Activated CD8-positive, alpha-beta memory T cell treated with anti-CD3 and anti-CD28 coated beads, Interleukin-2, amount 50 U/mL, for 1 hour (primary cell): Measurements from ENCODE around the gene GBGT1.

Experiments used
- DNase-seq: peaks from one replicate; pipeline ENCODE4 v3.0.0-alpha.2; 2020; ENCODE audit errors: extremely low read depth

The GBGT1 gene

DNA sequence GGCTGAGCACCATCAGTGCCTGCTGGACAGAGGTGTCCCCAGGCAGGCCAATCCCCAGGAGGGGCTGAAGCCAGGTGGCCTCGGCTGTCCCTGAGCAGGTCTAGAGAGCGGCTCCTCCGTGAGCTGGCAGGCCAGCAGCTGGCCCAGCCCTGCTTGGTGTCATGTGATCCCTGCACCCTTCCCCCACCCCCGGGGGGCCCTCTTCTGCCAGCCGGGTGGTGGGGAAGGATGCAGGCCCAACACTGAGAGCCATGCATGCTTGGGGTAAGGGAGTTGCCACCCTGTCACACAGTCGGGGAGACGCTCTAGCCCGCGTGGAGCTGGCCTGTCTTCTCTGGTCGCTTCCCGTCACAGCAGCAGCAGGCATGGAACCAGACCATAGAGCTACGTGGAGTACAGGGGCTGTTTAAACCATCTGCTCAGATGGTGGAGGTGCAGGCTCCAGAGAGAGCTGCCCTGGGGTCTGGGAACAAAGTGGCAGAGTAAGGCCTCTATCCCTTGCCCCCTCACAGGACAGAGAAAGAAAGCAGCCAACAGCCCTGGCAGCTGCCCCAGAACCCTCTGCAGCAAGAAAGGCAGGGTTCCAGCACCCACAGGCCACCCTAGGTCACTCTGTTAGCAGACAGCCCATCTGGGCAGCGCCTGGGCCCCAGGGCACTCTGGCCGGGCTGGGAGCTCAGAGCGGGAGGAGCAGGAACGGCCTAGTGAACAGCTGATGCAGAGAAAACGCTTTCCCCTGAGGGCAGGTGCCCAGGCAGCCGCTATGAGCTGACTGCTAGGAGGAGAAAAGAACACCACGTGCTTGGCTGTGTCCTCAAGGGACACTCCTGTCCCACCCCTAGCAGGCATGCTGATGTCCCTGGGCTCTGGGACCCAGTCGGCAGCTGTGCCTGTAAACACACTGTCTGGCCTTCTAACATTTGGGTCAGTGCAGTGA is 49.5 kb downstream of the GBGT1 start:
- DNase-seq = no peak

DNA sequence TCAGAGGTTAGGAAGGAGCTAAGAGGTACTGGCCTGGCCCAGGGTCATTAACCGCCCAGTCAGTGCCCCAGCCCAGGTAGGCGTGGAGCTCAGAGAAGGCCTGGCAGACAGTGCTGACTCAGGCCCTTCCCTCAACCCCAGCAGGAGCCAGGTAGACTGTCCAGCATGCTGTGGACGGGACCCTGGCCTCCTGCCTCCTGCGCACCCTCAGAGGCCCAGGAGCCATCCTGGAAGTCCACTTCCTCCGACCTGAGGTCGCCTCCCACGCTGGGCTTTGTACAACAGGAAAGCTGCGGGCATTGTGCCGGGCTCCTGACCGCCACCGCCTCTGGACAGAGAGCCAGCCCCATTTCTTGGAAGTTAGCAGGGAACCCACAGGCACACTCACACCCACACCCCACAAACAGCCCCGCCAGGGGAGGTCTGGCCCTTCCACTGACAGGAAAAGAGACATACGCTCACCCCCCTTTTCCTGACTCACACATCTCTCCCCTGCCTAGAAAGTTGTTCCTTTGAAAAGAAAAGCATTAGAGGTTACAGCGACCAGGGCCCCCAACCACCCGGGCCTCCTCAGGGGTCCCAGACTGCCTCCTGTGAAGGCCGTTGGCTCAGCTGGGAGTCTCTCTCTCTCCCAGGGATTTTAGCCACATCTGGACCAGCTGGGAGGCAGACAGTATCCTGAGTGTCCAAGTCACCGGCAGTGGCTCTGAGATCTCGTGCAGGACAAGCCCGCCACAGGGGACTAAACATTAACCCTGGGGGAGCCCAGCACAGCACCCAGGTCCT is 50.4 kb downstream of the GBGT1 start:
- no peak for DNase-seq

DNA sequence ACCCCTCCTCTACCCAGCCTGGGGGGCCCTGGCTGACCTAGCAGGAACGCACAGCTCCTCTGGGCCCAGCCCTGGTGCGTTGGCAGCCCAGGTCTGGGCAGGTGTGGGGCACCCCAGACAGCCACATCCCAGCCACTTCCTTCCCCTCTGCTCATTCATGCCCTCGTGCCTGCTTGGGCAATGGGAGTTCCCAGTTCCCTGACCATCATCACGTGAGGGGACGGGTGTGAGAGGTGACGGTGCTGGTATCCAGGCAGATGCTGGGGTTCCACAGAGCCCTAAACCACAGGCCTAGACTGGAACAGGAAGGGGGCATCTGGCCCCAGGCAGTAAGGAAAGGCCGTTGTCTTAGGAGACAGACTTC is 51.1 kb downstream of the GBGT1 start:
- DNase-seq = no peak

DNA sequence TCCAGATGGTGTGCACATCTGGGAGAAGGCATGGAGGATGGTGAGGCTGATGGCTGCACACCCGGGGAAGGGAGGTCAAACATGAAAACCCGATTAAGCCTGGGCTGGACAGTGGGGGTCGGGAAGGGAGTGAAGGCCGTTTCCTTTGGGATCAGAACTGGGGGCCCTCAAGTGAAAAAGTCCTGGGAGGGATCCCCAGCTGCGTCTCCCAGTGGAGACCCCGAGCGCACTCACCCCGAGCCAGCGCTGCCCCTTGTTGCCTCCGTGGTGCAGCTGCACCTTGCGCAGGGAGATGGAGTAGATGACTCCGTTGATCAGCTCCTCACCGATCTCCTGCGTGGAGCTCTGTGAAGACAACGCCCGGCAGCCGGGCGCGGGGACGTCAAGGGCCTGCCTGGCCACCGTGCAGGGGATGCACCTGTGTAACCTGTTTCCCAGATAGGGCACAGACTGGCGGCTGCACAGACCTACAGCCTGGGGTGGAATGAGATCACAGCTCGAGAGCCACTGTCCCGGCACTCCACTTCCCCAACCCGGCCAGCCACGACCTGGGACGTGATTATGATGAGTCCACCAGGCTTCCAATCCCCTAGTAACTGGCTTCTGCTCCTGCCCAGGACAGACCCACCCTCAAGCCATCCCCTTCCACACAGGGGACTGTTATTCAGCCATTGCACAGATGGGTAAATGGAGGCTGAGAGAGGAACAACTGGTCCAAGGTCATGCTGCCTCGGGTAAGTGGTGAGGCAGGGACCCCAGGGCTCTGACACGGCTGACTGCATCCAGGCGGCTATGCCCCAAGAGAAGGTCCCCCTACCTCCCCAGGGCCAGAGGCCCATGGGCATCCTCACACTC is 51.7 kb downstream of the GBGT1 start:
- DNase-seq = no peak

DNA sequence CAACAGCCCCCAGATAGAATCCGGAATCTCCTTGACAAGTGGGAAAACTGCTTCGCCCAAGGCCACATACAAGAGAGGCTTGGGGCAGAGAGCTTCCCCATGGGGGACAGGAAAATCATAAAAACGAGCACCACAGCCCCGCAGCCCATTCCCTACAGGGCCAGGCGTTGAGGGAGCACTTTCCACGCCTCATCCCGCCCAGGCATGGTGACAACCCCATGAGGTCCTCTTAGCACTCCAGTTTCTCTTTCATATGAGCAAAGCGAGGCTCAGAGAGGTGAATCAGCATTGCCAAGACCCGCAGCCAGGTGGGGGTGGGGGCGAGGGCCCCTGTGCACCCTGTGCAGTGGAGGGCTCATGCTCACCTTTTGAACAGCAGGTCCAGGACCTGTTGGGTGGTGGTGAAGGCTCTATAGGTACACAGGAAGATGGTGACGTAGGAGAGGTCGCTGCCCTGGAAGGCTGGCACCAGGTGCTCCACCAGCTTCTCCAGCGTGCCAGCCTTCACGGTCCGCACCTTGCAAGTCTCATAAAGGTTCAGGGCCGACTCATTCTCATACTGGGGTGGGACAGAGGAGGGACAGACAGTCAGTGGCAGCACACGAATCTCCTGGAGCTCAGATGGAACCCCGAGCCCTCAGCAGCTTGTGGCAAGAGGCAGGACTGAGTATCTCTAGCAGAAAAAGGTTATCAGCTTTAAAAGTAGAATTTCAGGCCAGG is 53.6 kb downstream of the GBGT1 start:
- DNase-seq = no peak

DNA sequence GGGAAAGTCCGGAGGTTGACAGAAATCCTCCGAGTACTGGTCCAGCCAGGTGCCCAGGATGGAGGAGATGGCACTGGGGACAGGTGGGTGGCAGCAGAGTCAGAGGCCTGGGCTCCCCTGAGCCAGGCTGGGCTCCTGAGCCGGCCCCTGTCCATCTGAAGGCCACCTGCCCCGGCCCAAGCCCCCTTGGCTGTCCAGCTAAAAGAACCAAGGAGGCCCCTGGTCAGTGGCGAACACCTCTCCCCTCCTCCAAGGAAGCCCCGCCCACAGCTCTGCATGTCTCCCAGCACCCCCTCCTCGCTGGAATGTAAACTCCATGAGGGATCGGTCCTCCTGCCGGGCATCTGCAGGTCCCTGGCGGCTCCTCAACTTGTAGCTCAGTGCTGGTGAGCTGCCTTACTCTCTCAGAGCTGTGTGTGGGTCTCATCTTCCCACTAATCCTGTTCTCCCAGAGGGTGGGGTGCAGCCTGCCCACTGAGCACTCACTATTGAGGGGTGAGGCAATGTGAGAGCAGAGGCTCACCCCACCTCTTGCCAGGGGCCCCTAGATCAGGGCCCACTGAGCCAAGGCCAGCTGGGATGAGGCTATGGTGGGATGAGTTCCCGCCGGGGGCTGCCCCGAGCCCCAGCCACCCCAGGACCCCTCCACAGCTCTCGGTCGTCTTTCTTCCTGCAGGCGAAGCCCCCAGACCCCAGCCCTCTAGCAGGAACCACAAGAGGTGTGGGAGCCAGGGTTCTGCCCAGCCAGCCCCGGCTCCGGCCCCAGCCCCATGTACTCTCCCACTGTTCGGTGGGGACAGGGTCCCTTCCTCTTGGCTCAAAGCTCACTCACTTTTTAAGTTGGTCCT is 54.7 kb downstream of the GBGT1 start:
- DNase-seq = no peak

DNA sequence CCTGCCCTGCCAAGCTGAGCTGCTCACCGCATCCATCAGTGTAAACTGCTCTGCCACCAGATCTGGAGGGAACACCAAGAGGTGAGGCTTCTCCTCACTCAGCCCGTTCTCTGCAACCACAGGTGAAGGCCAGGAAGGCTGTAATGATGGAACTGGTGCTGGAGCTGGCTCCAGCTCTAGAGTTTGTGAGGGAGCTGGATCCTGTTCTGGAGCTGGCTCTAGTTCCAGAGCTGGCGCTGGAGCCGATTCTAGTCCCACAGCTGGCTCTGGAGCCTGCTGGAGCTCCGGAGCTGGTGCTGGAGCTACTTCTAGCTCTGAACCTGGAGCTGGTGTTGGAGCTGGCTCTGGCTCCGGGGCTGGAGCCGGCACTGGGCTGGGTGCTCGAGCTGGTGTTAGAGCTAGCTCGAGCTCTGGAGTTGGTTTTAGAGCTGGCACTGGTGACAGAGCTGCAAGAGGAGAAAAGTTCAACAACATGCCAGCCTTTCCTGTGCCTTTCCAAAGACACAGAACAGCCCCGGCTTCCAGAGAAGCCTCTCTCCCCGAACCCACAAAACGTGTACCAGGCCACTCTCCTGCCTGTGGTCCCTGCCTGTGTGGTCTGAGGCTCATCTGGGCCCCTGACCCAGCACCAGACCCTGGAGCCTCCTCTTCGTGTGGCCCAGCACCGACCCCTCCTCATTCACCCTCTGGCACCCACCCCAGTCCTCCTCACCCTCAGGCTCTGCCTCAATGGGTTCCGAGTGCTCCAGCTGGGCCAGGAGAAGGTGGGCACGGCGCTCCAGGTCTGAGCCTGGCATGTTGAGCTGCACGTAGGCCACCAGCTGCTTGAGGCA is 55.5 kb downstream of the GBGT1 start:
- no peak for DNase-seq

DNA sequence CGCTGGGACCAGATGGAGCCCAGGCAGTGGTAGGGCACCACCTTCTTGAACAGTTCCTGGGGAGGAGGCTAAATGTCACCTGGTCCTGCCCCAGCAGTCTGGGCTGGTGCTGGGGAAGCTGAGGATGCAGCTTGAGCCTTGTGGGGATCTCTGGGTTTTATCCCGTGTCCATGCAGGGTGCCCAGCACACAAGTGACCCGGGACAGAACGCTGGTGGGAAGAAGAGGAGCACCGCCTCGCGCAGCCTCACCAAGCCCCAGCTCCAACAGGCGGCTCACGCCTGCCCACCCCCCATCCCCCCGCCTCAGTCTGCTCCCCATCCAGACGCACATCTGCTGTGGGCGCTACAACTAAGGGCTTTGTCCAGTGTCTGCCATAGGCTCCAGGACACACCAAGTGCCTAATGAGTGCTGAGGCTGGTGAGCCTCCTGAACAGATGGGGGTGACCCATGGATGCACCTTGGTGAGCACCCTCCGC is 56.4 kb downstream of the GBGT1 start:
- DNase-seq = no peak

DNA sequence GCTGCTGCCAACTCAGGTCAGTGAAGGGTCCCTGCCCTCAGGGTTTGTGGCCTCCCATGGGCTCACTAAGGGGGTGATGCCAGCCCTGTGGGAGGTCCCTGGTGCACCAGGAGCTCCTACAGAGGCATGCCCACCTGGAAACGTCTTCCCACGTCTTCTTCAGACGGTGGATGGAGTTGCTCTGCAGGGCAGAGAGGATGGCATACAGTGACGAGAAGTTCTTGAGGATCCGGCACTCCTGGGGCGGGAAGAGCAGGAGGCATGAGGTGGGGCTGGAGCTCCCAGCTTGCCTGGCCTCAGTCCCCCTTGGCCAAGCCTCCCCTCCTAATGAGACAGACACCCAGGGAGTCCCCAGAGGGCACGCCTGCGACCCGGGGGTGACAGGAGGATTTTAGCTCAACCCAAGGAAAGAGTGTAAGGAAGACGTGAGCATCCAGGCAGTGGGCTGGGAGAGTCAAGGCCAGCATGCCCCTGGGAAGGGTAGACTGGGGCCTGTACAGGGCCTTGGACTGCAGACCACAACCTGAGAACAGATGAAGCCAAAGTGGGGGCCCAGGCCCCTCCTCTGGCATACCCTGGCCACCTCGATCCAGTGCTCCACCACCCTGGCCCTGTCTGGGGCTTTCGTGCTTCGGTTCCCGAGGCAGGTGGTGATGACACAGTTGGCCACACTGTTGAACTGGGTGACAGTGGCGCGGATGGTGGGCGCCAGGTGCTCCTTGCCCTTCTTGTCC is 57.0 kb downstream of the GBGT1 start:
- DNase-seq = no peak

DNA sequence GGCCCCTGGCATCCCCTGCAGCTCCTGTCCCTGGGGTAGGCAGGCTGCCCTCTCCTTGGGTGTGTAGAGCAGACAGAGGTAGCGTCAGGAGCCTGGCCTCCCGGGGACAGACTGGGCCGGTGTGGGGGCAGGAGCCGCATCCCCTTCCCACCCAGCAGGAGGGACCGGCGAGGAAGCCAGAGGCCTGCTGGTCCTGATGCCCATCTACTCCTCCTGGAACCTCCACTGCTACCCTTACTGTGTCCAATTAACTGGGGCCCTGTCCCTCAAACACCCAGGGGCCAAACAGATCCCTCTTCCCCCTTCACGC is 58.3 kb downstream of the GBGT1 start:
- DNase-seq = no peak

DNA sequence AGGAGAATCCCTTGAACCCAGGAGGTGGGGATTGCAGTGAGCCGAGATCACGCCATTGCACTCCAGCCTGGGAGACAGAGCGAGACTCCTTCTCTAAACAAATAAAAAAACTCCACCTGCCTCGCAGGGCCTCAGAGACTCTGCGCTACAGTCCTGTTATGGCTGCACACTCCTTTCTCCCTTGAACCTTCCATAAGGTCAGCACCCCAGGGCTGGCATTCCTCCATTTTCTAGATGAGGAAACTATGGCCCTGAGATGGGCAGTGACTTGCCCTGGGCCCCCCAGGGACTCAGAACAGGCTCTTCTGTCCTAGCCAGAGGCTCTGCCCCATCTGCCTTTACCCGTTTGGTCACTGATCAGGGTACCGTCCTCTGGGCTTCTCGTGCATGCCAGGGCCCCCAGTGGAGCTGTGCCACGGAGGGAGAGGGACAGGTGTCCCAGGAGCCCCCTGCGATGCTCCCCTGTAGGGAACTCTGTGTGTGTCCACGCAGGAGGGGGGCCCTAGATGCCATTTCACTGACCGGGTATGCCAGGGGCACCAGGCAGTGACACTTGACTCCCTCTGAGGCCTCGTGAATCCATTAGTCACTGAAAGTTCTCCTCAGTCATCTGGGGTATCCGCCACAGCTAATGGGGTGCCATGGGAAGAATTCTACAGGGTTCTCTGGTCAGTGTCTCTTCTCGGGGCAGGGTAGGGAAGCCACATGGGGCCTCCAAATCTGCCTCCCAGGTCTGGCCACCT is 58.8 kb downstream of the GBGT1 start:
- no peak for DNase-seq

DNA sequence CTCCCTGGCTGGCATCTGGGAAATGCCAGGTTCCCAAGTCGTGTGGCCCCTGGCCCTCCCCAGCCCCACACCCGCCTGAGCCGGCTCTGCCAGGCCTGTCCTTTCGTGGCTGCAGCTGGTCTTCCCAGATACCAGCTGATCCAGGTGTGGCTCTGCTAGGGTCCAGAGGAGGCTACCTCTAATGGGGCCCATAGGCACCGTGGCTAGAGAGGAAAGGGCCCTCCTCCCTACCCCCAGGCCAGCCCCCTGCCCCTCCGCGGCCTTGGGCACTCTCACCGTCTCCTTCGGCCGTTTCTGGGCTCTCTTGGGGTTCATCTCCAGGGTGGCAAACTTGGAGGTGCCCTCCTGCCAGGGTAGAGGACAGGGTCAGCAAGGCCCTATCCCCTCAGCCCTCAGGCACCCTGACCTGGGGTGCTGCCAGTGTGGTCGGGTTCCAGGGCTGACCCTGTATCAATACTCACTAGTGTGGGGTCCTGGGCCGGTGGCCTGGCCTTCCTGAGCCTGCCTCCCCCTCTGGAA is 59.7 kb downstream of the GBGT1 start:
- DNase-seq = no peak

DNA sequence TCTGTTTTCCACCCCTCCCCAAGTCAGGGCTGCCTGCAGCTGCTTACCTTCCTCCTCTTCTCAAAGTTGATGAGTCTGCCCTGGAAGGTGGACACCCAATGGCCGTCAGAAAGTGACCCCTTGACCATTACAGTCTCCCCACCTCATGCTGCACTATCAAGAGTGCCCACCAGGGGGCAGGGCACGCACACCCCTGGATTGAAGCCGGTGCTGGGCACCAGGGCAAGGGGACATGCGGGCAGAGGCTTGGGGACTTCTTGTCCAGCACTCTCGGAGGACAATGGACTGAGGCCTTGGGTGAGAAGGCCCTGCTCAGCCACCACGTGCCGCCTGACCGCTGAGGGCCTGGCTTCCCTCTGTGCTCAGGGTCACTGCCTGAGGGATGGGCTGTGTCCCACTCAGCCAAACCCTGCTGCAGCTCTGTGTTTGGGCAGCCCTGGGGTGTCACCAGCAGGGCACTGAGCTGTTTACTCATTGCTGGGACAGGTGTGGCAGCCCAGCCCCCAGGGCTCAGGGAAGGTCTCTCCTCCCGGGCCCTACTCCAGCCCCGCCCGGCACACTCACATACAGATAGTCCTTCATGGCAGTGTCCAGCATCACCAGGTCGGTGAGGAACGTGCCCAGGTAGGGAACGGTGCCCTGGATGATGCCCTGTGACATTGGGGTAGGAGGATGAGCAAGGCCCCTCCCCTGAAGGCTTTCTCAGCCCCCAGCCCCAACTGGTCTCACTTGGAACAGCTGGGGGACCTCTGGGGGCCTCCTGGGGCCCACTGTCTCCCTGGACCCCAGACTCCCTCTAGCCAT is 60.3 kb downstream of the GBGT1 start:
- DNase-seq = no peak
